K562 (cell line): ENCODE results near the gene TIMP2. TPM values are rescaled to one million over a fixed set of nuclear protein-coding genes. Genes with fewer than 3 reads are reported as not detected.

Experiments
- ATAC-seq: fragments of 200-7000 bp; cut with Tn5 transposase; 3 replicates; pipeline ENCODE4 v1.9.1; 2020; ENCODE audit warnings: moderate library complexity
- BruUV-seq: library from RNA; stranded (reverse); fragments of 400-500 nt; replicated peaks from 2 replicates; lab custom pipeline; 2021; lab: Mats Ljungman, UMichigan
- CTCF ChIA-PET: fragments of 300-600 bp; formaldehyde crosslinking; extraction: SDS; loops from one replicate; lab custom pipeline; 2021; ENCODE audit warnings: low intra/inter-chr PET ratio; lab: Yijun Ruan, JAX
- POLR2A ChIA-PET: fragments of 300-600, 350-650 bp; sonication (Branson Sonifier 250); formaldehyde crosslinking; extraction: SDS; loops from one replicate; lab custom pipeline; 2021; ENCODE audit warnings: antibody characterized with exemption, inconsistent platforms; lab: Yijun Ruan, JAX
- DNase-seq, 4 experiments: peaks; one replicate each; pipeline versions ENCODE4 v3.0.0 to v3.0.0-alpha.2; 2011 to 2018; ENCODE audit warnings: low spot score in 3 of 4, mixed read lengths in 3 of 4; ENCODE audit errors: extremely low read depth in 1 of 4
- FAIRE-seq: peaks from 2 replicates; lab custom pipeline; 2011; peaks lifted over from hg19 to GRCh38; lab: Jason Lieb, UNC
- H2AFZ ChIP-seq: 2 replicates; pipeline ENCODE4 v1.6.0; 2011; ENCODE audit warnings: low read depth, low read length, control low read depth, inconsistent platforms
- H3K27ac ChIP-seq: fragments of 200-600 bp; 3 replicates; pipeline ENCODE4 v1.8.0; 2011; ENCODE audit warnings: low read depth, mild to moderate bottlenecking, control low read depth, inconsistent platforms, low read length, moderate library complexity, mixed read lengths; ENCODE audit errors: extremely low read depth
- H3K27me3 ChIP-seq, 2 experiments: fragments of 300-600 bp in 1 of 2; 2 replicates in 1 of 2; 3 replicates in 1 of 2; pipeline versions ENCODE4 v1.6.0 to v1.8.0; 2011; ENCODE audit warnings: inconsistent platforms in 2 of 2, low read length in 2 of 2, mild to moderate bottlenecking in 1 of 2, mixed read lengths in 1 of 2, moderate library complexity in 1 of 2; ENCODE audit not compliant: control insufficient read depth in 2 of 2, insufficient read depth in 2 of 2
- H3K36me3 ChIP-seq: fragments of 300-600 bp; 3 replicates; pipeline ENCODE4 v1.8.0; 2011; ENCODE audit warnings: mild to moderate bottlenecking, low read length, inconsistent platforms; ENCODE audit not compliant: control insufficient read depth, insufficient read depth
- H3K4me1 ChIP-seq, 2 experiments: fragments of 200-600 bp in 1 of 2; replicated peaks in 1 of 2; 2 replicates in 1 of 2; 3 replicates in 1 of 2; pipeline versions ENCODE4 v1.5.1 to v1.8.0; 2011; ENCODE audit warnings: inconsistent platforms in 2 of 2, low read length in 2 of 2, mild to moderate bottlenecking in 1 of 2, mixed read lengths in 1 of 2, moderate library complexity in 1 of 2; ENCODE audit not compliant: control insufficient read depth in 2 of 2, insufficient read depth in 2 of 2
- H3K4me2 ChIP-seq: 2 replicates; pipeline ENCODE4 v1.6.1; 2011; ENCODE audit warnings: low read length, control low read depth, inconsistent platforms, mixed read lengths; ENCODE audit not compliant: insufficient read depth
- H3K4me3 ChIP-seq: fragments of 200-600 bp; sonication (generic), shearing (Covaris generic); 2 replicates; pipeline ENCODE4 v1.5.1; 2016; ENCODE audit warnings: control low read depth, inconsistent platforms
- H3K79me2 ChIP-seq: fragments of 200-600 bp; 3 replicates; pipeline ENCODE4 v1.8.0; 2011; ENCODE audit warnings: low read length, inconsistent platforms; ENCODE audit not compliant: control insufficient read depth, insufficient read depth
- H3K9ac ChIP-seq, 2 experiments: 2 replicates each; pipeline versions ENCODE4 v1.6.0 to v1.6.1; 2011; ENCODE audit warnings: low read depth in 2 of 2, low read length in 2 of 2, control low read depth in 1 of 2, inconsistent platforms in 1 of 2, mild to moderate bottlenecking in 1 of 2, mixed read lengths in 1 of 2; ENCODE audit not compliant: insufficient read depth in 1 of 2
- H3K9me1 ChIP-seq: one replicate; pipeline ENCODE4 v1.6.0; 2011; ENCODE audit warnings: inconsistent platforms, mild to moderate bottlenecking, low read length, moderate library complexity; ENCODE audit not compliant: control insufficient read depth, insufficient read depth
- H3K9me3 ChIP-seq: replicated peaks from 2 replicates; pipeline ENCODE4 v1.5.1; 2011; ENCODE audit warnings: low read depth, low read length, inconsistent platforms; ENCODE audit not compliant: control insufficient read depth, insufficient read depth
- H4K20me1 ChIP-seq: replicated peaks from 2 replicates; pipeline ENCODE4 v1.6.1; 2011; ENCODE audit warnings: low read length, inconsistent platforms, mixed read lengths; ENCODE audit not compliant: control insufficient read depth, insufficient read depth
- CBFB ChIP-seq: sonication (generic); formaldehyde crosslinking; IDR thresholded peaks from 2 replicates; pipeline ENCODE4 v1.4.0; 2020; ENCODE audit warnings: mild to moderate bottlenecking, missing genetic modification reagents
- PCBP1 ChIP-seq: fragments of 200-400 bp; formaldehyde crosslinking; IDR thresholded peaks from 2 replicates; pipeline ENCODE4 v1.6.1; 2018; ENCODE audit warnings: mild to moderate bottlenecking, low read depth, low read length; ENCODE audit not compliant: poor library complexity, severe bottlenecking
- SOX6 ChIP-seq: fragments of 450-650 bp; IDR thresholded peaks from 2 replicates; pipeline ENCODE4 v1.6.1; 2014; ENCODE audit warnings: mild to moderate bottlenecking
- SRF ChIP-seq, 2 experiments: fragments of 250-450, 450-650 bp in 1 of 2; sonication (Bioruptor Pico) in 1 of 2; sonication (generic) in 1 of 2; formaldehyde crosslinking; IDR thresholded peaks; 2 replicates each; pipeline versions ENCODE4 v1.5.0 to v1.5.1; 2020 to 2022; ENCODE audit warnings: mild to moderate bottlenecking in 1 of 2, missing genetic modification reagents in 1 of 2
- TEAD2 ChIP-seq: fragments of 450-650 bp; IDR thresholded peaks from 2 replicates; pipeline ENCODE4 v1.6.1; 2016; ENCODE audit warnings: missing genetic modification characterization, control low read depth, missing compliant biosample characterization
- ZNF311 ChIP-seq: fragments of 250-450 bp; sonication (Bioruptor Pico); IDR thresholded peaks from 2 replicates; pipeline ENCODE4 v1.4.0; 2020; ENCODE audit warnings: mild to moderate bottlenecking, moderate library complexity
- ZNF445 ChIP-seq: fragments of 250-450 bp; sonication (Bioruptor Pico); IDR thresholded peaks from 2 replicates; pipeline ENCODE4 v1.4.0; 2020; ENCODE audit warnings: low read depth, mild to moderate bottlenecking, moderate library complexity
- ZNF699 ChIP-seq: fragments of 250-450 bp; sonication (Bioruptor Pico); IDR thresholded peaks from 2 replicates; pipeline ENCODE4 v1.8.0; 2021; ENCODE audit warnings: mild to moderate bottlenecking, moderate library complexity; ENCODE audit not compliant: insufficient replicate concordance
- WGBS: fragments of 100-300 bp; shearing (Covaris generic); methylation state at CpG from one replicate; pipeline ENCODE4 v1.1.6; 2016; ENCODE audit warnings: low coverage, mixed read lengths; ENCODE audit not compliant: insufficient coverage; ENCODE audit errors: missing lambda C conversion rate; 5-methylcytosine and 5-hydroxymethylcytosine counted together
- in situ Hi-C: fragments of 300-500 bp; cut with MboI; formaldehyde crosslinking; loops from 4 replicates; pipeline ENCODE4 v1.15.0; 2018; ENCODE audit warnings: inconsistent platforms, mixed read lengths
- intact Hi-C: fragments of 100-400 bp; cut with micrococcal nuclease; formaldehyde crosslinking; loops from 2 replicates; pipeline ENCODE4 v1.14.2; 2022
- polyA plus RNA-seq, 8 experiments: library from polyadenylated mRNA; depleted of rRNA in 4 of 8; stranded (reverse) in 5 of 8; unstranded in 3 of 8; fragments of >200 nt; fragmentation: Nextera tagmentation in 2 of 8; fragmentation: Illumina TruSeq in 1 of 8; extraction: Ambion mirVana in 2 of 8; extraction: Trizol in 1 of 8; gene quantifications; 2 replicates each; pipeline versions ENCODE4 v1.2.1 to v1.2.3, GENCODE V29; 2011 to 2014; ENCODE audit warnings: inconsistent platforms in 1 of 8, missing spikeins in 1 of 8
- total RNA-seq, 7 experiments: library from RNA; depleted of rRNA in 6 of 7; stranded (reverse); fragments of >200 nt in 6 of 7; fragmentation: Illumina TruSeq in 2 of 7; extraction: Trizol in 2 of 7; gene quantifications; 2 replicates each; pipeline versions ENCODE4 v1.2.1 to v1.2.3, GENCODE V29; 2011 to 2021; ENCODE audit warnings: low replicate concordance in 1 of 7

TIMP2 gene
- total and polyA plus RNA-seq, 9 of the 15 experiments (the other 6 are each of a cell fraction or from before 2014, with no cell fraction given): 0.55 TPM; not detected in 8

DNA sequence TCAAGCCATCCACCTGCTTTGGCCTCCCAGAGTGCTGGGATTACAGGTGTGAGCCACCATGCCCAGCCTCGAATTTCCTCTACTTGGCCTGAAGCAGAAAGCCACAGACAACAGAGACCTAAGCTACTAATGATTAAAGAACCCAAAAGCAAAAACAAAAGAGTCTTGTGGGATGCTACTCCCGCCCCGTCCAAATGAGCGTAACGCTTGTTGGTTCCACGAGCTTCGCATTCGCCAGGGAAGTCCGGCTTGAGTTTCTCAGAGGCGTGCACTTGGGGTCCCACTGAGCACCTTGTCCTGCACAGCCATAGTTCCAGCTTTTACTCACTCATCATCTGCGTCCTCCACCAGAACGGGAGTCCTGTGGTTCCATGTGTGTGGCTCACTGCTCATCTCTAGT is 38.2 kb downstream of the TIMP2 start:
- H2AFZ ChIP-seq: no peak overlapping the region
- no peak for FAIRE-seq
- H4K20me1 ChIP-seq: peaks cover 14% of the 10 kb centered on the region
- in situ Hi-C loops: no loop called here
- no peak for DNase-seq
- 3% methylated on average over 12 of the region's 12 CpGs for WGBS
- H3K4me1 ChIP-seq: peaks cover 16 to 28% of the 10 kb centered on the region in 2 experiments
- ATAC-seq: no peak
- H3K36me3 ChIP-seq: no peaks in the 10 kb centered on the region
- TF ChIP-seq SOX6 (no peak), ZNF699 (CRISPR knock-in tag) (no peak), CBFB (CRISPR knock-in tag) (no peak), ZNF311 (CRISPR knock-in tag) (no peak), TEAD2 (tag) (no peak), ZNF445 (CRISPR knock-in tag) (no peak), PCBP1 (no peak), SRF (CRISPR knock-in tag; IDR thresholded peaks at IDR 0.05) (no peak)
- TF ChIP-seq, all 486 proteins: peak for 0
- no peaks in the 10 kb centered on the region for H3K79me2 ChIP-seq
- H3K9me1 ChIP-seq: peaks cover 4% of the 10 kb centered on the region
- H3K27me3 ChIP-seq: peaks cover 42 to 72% of the 10 kb centered on the region in 2 experiments
- ChIA-PET POLR2A (interaction anchor here (0.6 to 1.4 kb wide), 4 partner anchors 9 to 25 kb away, joined by 3 to 5 read pairs (median 4); no protein-coding TSS in a partner anchor), CTCF (no interaction called here)
- H3K4me2 ChIP-seq: no peak overlapping the region
- BruUV-seq: no TSS peak
- H3K9me3 ChIP-seq: no peaks in the 10 kb centered on the region
- intact Hi-C loops: no loop called here
- H3K4me3 ChIP-seq: no peak overlapping the region
- no peak overlapping the region for H3K27ac ChIP-seq
- no peak overlapping the region for H3K9ac ChIP-seq
